ENCODE measurements around the gene ENTHD1.

- TF ChIP-seq CTCF (IDR thresholded peaks at IDR 0.05) (no peak), POLR2A (IDR thresholded peaks at IDR 0.05) (no peak), EP300 (IDR thresholded peaks at IDR 0.05) (no peak)
Measured at GRCh38 chr22:39833610-39834009, 60.0 kb downstream of the ENTHD1 start.

Measured in tibial nerve (tissue), 4 donors.